ENCODE measurements around the gene MSMO1. TPM values are rescaled to one million over a fixed set of nuclear protein-coding genes. Genes with fewer than 3 reads are reported as not detected.
"Not testable (repeated sequence)": the region's sequence is repeated elsewhere in the genome, so short reads cannot be mapped to it uniquely, and the experiment has no call there.

Gene MSMO1
- total RNA-seq (10 to 100 TPM; 12.9 to 27.6 (median 16.3) TPM), polyA plus RNA-seq (29.0 TPM)
- long read RNA-seq, donor 1, transcript MSMO1-201 (6 exons, 2,269 nt) = major isoform, 89 of 96 reads
- long read RNA-seq, donor 1, partial matches to known transcripts = 3 of 96 reads
- long read RNA-seq, donor 1, other reads (novel, unspliced or antisense) = 3 of 96 reads
- long read RNA-seq, donor 2, transcript MSMO1-201 (6 exons, 2,269 nt) = major isoform, 24 of 27 reads
- long read RNA-seq, donor 2, partial matches to known transcripts = 0 of 27 reads
- long read RNA-seq, donor 2, other reads (novel, unspliced or antisense) = 2 of 27 reads
- long read RNA-seq, donor 3, transcript MSMO1-202 (5 exons, 1,789 nt) = minor isoform, 30 of 313 reads
- long read RNA-seq, donor 3, transcript MSMO1-201 (6 exons, 2,269 nt) = major isoform, 263 of 313 reads
- long read RNA-seq, donor 3, partial matches to known transcripts = 4 of 313 reads
- long read RNA-seq, donor 3, other reads (novel, unspliced or antisense) = 12 of 313 reads
- long read RNA-seq, donor 4, transcript MSMO1-201 (6 exons, 2,269 nt) = major isoform, 17 of 21 reads
- long read RNA-seq, donor 4, partial matches to known transcripts = 0 of 21 reads
- long read RNA-seq, donor 4, other reads (novel, unspliced or antisense) = 1 of 21 reads

DNA sequence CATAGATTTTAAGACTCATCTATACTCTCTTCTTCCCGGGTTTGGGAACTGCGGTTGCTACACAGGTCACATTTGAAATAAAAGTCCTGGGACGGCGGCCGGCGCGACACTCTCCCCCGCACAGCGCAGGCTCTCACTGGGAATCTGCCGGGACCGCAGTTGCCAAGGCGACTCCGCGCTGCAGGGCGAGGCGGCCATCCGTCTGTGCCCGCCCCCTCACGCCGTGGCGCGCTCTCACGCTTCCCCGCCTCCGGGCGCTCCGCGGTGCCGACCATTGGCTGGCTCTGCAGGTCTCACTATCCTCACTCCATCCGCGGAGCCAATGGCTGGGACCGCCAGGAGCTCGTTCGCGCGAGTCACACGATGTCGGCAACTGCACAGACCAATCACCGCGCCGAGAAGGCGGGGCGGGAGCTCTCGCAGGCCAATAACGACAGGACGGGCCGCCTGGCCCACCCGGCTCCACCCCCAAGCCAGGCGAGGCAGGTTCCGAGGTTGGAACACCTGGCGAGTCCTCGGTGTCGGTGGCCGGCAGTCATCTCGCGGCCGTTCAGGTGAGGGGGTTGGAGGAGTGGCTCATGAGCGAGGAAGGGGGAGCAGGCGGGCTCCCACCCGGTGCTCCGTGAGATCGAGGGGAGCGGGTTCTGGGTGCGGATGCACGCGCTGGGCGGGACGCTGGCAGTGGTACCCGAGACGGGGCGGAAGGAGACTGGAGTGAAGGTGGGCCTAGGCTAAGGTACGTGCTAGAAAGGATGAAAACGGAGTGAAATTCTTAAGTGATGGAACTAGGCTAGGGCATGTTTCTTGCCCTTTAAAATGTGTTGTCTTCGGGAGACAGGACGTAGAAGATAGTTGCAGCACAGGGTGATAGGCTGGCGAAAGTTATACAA, at the start of gene MSMO1:
TSS of gene MSMO1 (plus strand) at position 459 of the 890 bp plus-strand sequence. CDS start 5,702 bp downstream, outside the sequence.
- ATAC-seq = peak; percentile 100
- intact Hi-C loops (cut with DNase I) = loop anchor here in 2 of 4 donors (10.0 kb wide), 1 partner anchor 123 kb away; the partner anchor contains the start of gene KLHL2 (in 2 of the 2)
- peak; percentile 100 for DNase-seq
- no peaks in the 10 kb centered on the region for H3K4me1 ChIP-seq (ENCODE audit: control insufficient read depth, insufficient read depth, low read length)
- no peaks in the 10 kb centered on the region for H3K27me3 ChIP-seq (ENCODE audit: control insufficient read depth, insufficient read depth)
- WGBS = under 1% methylated on average over 76 of the region's 76 CpGs
- peak within 1 kb of the TSS; percentile 80 for H3K4me3 ChIP-seq (ENCODE audit: low read length)
- H3K9me3 ChIP-seq (ENCODE audit: control insufficient read depth, low read length) = no peaks in the 10 kb centered on the region
- H3K27ac ChIP-seq (ENCODE audit: low read length) = peak within 1 kb of the TSS; percentile 58

GRCh38 chr4:165279531-165279930, 47.9 kb upstream of the MSMO1 start:
- H3K27ac ChIP-seq (ENCODE audit: low read length); H3K4me3 ChIP-seq (ENCODE audit: low read length); intact Hi-C loops (cut with DNase I); ATAC-seq; H3K27me3 ChIP-seq (ENCODE audit: control insufficient read depth, insufficient read depth); H3K9me3 ChIP-seq (ENCODE audit: control insufficient read depth, low read length); H3K4me1 ChIP-seq (ENCODE audit: control insufficient read depth, insufficient read depth, low read length): not testable (repeated sequence)
- DNase-seq = peak in 1 of 3 donors; percentile 31
- WGBS = 94% methylated on average over 20 of the region's 20 CpGs

DNA sequence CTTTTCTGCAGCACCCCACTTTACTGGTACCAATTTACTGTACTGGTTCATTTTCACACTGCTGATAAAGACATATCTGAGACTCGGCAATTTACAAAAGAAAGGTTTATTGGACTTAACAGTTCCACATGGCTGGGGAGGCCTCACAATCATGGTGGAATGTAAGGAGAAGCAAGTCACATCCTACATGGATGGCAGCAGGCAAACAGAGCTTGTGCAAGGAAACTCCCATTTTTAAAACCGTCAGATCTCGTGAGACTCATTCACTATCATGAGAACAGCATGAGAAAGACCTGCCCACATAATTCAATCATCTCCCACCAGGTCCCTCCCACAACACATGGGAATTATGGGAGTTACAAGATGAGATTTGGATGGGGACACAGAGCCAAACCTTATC, 42.8 kb upstream of the MSMO1 start:
- ATAC-seq; H3K4me3 ChIP-seq (ENCODE audit: low read length); H3K27ac ChIP-seq (ENCODE audit: low read length); H3K9me3 ChIP-seq (ENCODE audit: control insufficient read depth, low read length); H3K27me3 ChIP-seq (ENCODE audit: control insufficient read depth, insufficient read depth); intact Hi-C loops (cut with DNase I); H3K4me1 ChIP-seq (ENCODE audit: control insufficient read depth, insufficient read depth, low read length); DNase-seq: not testable (repeated sequence)
- 99% methylated on average over 3 of the region's 3 CpGs for WGBS

- H3K4me3 ChIP-seq (ENCODE audit: low read length); H3K27me3 ChIP-seq (ENCODE audit: control insufficient read depth, insufficient read depth); intact Hi-C loops (cut with DNase I); DNase-seq; H3K9me3 ChIP-seq (ENCODE audit: control insufficient read depth, low read length); H3K4me1 ChIP-seq (ENCODE audit: control insufficient read depth, insufficient read depth, low read length); ATAC-seq; H3K27ac ChIP-seq (ENCODE audit: low read length): not testable (repeated sequence)
- WGBS = 74% methylated on average over 4 of the region's 4 CpGs
Observed at GRCh38 chr4:165286619-165287340, 40.7 kb upstream of the MSMO1 start.

DNA sequence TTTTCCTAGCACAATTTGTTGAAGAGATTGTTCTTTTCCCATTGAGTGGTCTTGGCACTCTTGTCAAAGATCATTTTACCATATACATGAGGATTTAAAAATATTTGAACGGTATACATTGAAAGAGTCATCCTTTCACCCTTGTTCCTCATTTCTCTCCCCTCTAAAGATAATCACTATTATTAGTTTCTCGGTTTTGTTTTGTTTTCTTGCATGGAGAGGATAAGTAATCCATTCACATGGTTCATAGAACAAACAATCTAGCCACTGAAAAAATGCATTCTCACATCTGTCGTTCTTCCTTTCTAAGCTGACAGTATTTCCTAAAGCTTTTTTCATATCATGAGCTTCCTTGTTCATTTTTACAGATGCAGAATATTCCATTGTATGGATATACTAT, 39.2 kb upstream of the MSMO1 start:
- Histone ChIP-seq H3K4me3 (ENCODE audit: low read length) (no peak overlapping the region), H3K27me3 (ENCODE audit: control insufficient read depth, insufficient read depth) (no peaks in the 10 kb centered on the region), H3K9me3 (ENCODE audit: control insufficient read depth, low read length) (no peaks in the 10 kb centered on the region), H3K4me1 (ENCODE audit: control insufficient read depth, insufficient read depth, low read length) (no peaks in the 10 kb centered on the region), H3K27ac (ENCODE audit: low read length) (no peak overlapping the region)
- 54% methylated on average over 3 of the region's 3 CpGs for WGBS
- DNase-seq (no peak), ATAC-seq (no peak)
- intact Hi-C loops (cut with DNase I) = no loop called here

GRCh38 chr4:165288639-165289422, 38.6 kb upstream of the MSMO1 start:
- Histone ChIP-seq H3K4me1 (ENCODE audit: control insufficient read depth, insufficient read depth, low read length) (no peaks in the 10 kb centered on the region), H3K27ac (ENCODE audit: low read length) (no peak overlapping the region), H3K27me3 (ENCODE audit: control insufficient read depth, insufficient read depth) (no peaks in the 10 kb centered on the region), H3K9me3 (ENCODE audit: control insufficient read depth, low read length) (no peaks in the 10 kb centered on the region), H3K4me3 (ENCODE audit: low read length) (no peak overlapping the region)
- intact Hi-C loops (cut with DNase I) = no loop called here
- ATAC-seq (peak; percentile 29 to 55), DNase-seq (no peak)

DNA sequence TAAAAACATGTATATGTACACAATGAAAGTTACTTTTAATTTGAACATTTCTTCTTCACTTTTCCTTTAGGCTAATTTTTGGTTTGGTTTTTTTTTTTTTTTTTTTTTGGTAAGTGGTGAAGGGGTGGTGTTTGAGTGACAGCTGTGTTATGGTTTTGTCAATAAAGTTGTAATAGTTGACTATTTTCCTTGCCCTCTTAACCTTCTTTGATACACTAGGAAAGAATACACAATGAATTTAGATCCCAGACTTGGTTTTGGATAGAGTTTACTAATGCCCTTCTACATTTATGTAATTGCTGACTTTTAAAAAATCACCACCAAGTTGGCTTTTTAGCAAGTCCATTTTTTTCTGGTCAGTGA, 38.1 kb upstream of the MSMO1 start:
- intact Hi-C loops (cut with DNase I) = no loop called here
- no peak overlapping the region for H3K27ac ChIP-seq (ENCODE audit: low read length)
- H3K4me3 ChIP-seq (ENCODE audit: low read length) = no peak overlapping the region
- H3K9me3 ChIP-seq (ENCODE audit: control insufficient read depth, low read length) = no peaks in the 10 kb centered on the region
- H3K27me3 ChIP-seq (ENCODE audit: control insufficient read depth, insufficient read depth) = no peaks in the 10 kb centered on the region
- no peaks in the 10 kb centered on the region for H3K4me1 ChIP-seq (ENCODE audit: control insufficient read depth, insufficient read depth, low read length)
- ATAC-seq = no peak
- DNase-seq = no peak

GRCh38 chr4:165293061-165293460, 34.4 kb upstream of the MSMO1 start:
- DNase-seq (no peak), ATAC-seq (no peak)
- Histone ChIP-seq H3K27ac (ENCODE audit: low read length) (no peak overlapping the region), H3K4me3 (ENCODE audit: low read length) (no peak overlapping the region), H3K4me1 (ENCODE audit: control insufficient read depth, insufficient read depth, low read length) (no peaks in the 10 kb centered on the region), H3K9me3 (ENCODE audit: control insufficient read depth, low read length) (no peaks in the 10 kb centered on the region), H3K27me3 (ENCODE audit: control insufficient read depth, insufficient read depth) (no peaks in the 10 kb centered on the region)
- intact Hi-C loops (cut with DNase I) = no loop called here
- 90% methylated on average over 6 of the region's 6 CpGs for WGBS

- ATAC-seq (no peak), DNase-seq (no peak)
- Histone ChIP-seq H3K4me3 (ENCODE audit: low read length) (no peak overlapping the region), H3K4me1 (ENCODE audit: control insufficient read depth, insufficient read depth, low read length) (no peaks in the 10 kb centered on the region), H3K27me3 (ENCODE audit: control insufficient read depth, insufficient read depth) (no peaks in the 10 kb centered on the region), H3K27ac (ENCODE audit: low read length) (no peak overlapping the region), H3K9me3 (ENCODE audit: control insufficient read depth, low read length) (no peaks in the 10 kb centered on the region)
- intact Hi-C loops (cut with DNase I) = no loop called here
- 75% methylated on average over 2 of the region's 2 CpGs for WGBS
Observed at GRCh38 chr4:165293927-165294649, 33.4 kb upstream of the MSMO1 start.

All from right cardiac atrium (tissue), 5 donors.